ENCODE measurements around the gene ZNF568.

Gene ZNF568

GRCh38 chr19:36997843-36998235 lies 81.7 kb downstream of the ZNF568 start:
- DNase-seq (ENCODE audit: low read depth): no peak
- TF ChIP-seq CTCF (IDR thresholded peaks at IDR 0.05; ENCODE audit: low read length, missing control alignments): no peak
- H3K4me3 ChIP-seq (replicated peaks; ENCODE audit: low read depth, low read length): no peak overlapping the region

GRCh38 chr19:36999313-36999712 lies 83.2 kb downstream of the ZNF568 start:
- DNase-seq (ENCODE audit: low read depth): no peak
- no peak for TF ChIP-seq CTCF (IDR thresholded peaks at IDR 0.05; ENCODE audit: low read length, missing control alignments)
- no peak overlapping the region for H3K4me3 ChIP-seq (replicated peaks; ENCODE audit: low read depth, low read length)

- no peak for TF ChIP-seq CTCF (IDR thresholded peaks at IDR 0.05; ENCODE audit: low read length, missing control alignments)
- DNase-seq (ENCODE audit: low read depth): peak; percentile 61
- peak overlapping the region; percentile 40 for H3K4me3 ChIP-seq (replicated peaks; ENCODE audit: low read depth, low read length)
Measured at GRCh38 chr19:37007587-37008220, 91.6 kb downstream of the ZNF568 start.

GRCh38 chr19:37009871-37010270 lies 93.7 kb downstream of the ZNF568 start:
- TF ChIP-seq CTCF (IDR thresholded peaks at IDR 0.05; ENCODE audit: low read length, missing control alignments): no peak
- no peak overlapping the region for H3K4me3 ChIP-seq (replicated peaks; ENCODE audit: low read depth, low read length)
- no peak for DNase-seq (ENCODE audit: low read depth)

- TF ChIP-seq CTCF (IDR thresholded peaks at IDR 0.05; ENCODE audit: low read length, missing control alignments): no peak
- H3K4me3 ChIP-seq (replicated peaks; ENCODE audit: low read depth, low read length): no peak overlapping the region
Measured at GRCh38 chr19:37012093-37012745, 96.1 kb downstream of the ZNF568 start.

GRCh38 chr19:37014456-37014855 lies 98.3 kb downstream of the ZNF568 start:
- no peak overlapping the region for H3K4me3 ChIP-seq (replicated peaks; ENCODE audit: low read depth, low read length)
- no peak for TF ChIP-seq CTCF (IDR thresholded peaks at IDR 0.05; ENCODE audit: low read length, missing control alignments)
- no peak for DNase-seq (ENCODE audit: low read depth)

More at GRCh38 chr19:37012093-37012745, 96.1 kb downstream of the ZNF568 start:
- no peak for DNase-seq (ENCODE audit: low read depth)

- H3K4me3 ChIP-seq (replicated peaks; ENCODE audit: low read depth, low read length): no peak overlapping the region
- TF ChIP-seq CTCF (IDR thresholded peaks at IDR 0.05; ENCODE audit: low read length, missing control alignments): no peak
- DNase-seq (ENCODE audit: low read depth): no peak
Measured at GRCh38 chr19:37045140-37045539, 129.0 kb downstream of the ZNF568 start.
